Endometrial microvascular endothelial cells (primary cell): Measurements from ENCODE around the gene SGCE. TPM values are rescaled to one million over a fixed set of nuclear protein-coding genes. Genes with fewer than 3 reads are reported as not detected.

Experiments
- in situ Hi-C: cut with HindIII; loops from 2 replicates; pipeline ENCODE4 v1.10.0; 2017; ENCODE audit warnings: low sequenced_read_pairs, low pct_unique_long_range_greater_than_20kb; ENCODE audit errors: inconsistent ontology term
- total RNA-seq: library from RNA; depleted of rRNA; stranded (reverse); fragments of >200 nt; gene quantifications from one replicate; pipeline ENCODE4 v1.2.3, GENCODE V29; 2015; ENCODE audit errors: inconsistent ontology term

The SGCE gene
- total RNA-seq, 1 donor from 2014 or later, result 24.6 TPM

DNA sequence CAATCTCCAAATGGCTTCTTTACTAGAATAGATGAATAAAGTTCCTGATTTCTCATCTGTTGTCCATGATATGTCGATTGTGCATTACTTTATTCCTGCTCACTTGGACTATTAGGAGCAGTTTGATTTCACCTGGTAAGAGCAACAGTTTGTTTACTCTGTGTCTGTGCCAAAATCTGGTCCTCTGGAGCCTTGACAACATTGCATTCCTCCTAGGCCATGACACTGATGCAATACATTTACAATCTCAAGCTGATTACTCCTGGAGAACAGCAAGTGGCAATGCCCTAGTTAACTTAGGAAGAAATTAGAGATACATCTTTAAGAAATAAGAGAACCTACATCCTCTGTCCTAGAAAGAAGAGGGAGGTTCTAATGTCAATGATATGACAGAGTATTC, 71.8 kb downstream of the SGCE start:
- in situ Hi-C loops, result no loop called here

DNA sequence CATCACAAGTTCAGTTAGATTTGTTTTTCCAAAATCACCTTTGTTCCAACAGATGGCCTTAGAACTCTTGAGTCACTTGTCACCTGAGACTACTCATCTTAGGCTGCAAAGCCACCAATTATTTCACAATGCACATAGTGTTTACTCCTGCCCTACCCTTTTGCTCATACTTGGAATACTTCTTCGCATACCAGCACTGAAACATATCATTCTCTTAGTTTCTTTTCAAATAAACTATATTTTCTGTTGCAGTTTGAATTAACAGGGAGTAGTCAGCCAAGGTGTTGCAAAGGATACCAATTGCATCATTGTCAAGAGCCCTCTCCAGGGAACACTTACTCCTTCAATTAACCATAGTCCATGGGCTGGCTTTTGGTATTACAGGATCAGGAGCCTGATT, 75.3 kb downstream of the SGCE start:
- in situ Hi-C loops, result no loop called here

DNA sequence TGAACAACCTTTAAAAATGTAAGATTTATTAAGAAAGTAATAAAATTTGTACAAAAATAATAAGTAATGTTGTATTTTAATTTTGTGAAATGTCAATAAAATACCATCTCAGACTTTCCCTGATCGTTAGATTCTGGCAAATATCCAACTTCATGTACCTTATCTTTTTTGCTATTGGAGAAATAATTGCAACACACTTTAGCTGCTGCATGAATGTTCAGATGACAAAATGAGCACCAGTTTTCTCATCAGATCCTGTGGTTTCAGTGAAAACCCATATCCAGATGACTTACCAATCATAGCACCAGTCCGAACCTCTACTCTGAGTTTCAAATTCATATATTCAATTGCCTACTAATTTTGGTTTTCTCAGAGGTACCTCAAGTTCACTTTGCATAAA, 76.5 kb downstream of the SGCE start:
- in situ Hi-C loops, result no loop called here

DNA sequence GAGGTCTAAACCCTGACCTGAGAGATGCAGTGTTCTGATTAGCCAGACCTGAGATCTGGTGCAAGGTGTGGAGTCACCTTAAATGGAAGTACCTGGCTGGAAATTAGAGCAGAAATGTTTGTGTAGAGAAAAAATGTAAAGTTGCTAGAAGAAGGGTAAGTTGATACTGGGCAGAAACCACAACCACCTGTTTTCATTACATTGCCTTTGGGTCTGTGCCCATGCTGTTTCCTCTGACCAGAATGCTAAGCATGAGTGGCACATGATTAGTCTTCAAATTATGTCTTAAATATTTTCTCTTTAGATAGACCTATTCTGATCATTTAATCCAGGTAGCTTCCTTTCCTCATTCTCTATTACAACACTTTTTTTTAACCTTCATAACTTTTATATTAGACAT, 77.3 kb downstream of the SGCE start:
- in situ Hi-C loops, result no loop called here

DNA sequence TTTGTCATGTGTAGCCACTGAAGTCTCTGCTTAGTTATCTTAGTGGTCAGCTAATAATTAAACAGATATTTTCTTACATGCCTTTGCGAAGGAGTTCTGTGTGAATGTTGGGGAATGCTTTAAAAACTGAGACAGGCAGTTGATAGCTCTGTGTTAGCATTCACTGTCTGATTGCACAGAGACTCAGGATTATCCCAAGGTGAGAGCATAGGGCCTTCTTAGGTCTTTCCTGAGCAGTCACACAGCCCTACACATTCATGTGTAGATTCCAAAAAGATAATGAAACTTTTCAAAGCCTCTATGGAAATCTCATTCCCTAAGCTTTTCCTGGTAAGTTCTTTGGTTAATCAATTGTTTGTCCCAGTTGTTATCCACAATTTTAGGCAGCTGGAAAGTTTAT, 78.6 kb downstream of the SGCE start:
- in situ Hi-C loops, result no loop called here

DNA sequence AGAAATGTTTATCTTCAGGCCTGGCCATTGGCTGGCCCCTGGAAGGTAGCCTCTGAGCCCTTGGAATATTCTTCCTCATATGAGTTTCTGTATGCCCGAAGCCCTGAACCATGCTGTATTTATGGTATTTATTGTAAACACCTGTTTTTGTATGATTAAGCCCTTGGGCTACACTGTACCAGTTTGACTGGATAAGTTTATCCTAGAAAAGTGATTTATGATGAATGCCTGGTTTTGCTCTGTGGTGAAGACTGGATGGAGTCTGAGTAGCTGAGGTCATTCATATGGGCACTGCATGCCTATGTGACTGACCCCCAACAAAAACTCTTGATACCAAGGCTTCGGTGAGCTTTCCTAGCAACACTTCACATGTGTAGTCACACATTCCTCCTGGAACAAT, 79.6 kb downstream of the SGCE start:
- in situ Hi-C loops, result no loop called here

DNA sequence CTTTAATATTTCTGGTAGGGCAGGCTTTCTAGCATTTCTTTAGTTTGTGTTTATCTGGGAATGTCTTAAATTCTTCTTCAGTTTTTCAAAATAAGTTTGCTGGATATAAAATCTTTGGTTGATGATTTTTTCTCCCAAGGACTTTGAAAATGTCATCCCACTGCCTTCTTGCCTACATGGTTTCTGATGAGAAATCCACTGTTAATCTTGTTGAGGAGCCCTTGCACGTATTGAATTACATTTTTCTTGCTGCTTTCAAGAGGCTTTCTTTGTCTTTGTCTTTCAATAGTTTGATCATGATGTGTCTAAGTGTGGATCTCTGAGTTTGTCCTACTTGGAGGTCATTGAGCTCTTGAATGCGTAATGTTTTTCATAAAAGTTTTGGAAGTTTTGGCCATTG, 80.3 kb downstream of the SGCE start:
- in situ Hi-C loops, result no loop called here

DNA sequence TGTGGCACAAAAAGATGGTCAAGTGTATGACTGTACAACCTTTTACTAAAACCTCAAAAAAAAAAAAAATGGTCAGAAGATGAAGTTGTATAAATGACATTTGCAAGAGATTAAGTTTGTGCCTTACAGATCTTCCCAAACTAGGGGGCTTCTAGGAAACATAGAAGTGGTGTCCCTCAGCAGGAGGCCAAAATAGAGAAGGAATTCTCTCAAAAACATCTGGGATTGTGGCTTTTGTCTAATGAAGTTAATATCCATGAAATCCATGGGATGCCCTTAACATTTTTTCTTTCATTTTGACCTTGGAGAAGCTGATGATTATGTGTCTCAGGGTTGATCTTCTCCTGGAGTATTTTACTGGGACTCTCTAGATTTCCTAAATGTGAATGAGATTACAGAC, 84.1 kb downstream of the SGCE start:
- in situ Hi-C loops, result no loop called here

DNA sequence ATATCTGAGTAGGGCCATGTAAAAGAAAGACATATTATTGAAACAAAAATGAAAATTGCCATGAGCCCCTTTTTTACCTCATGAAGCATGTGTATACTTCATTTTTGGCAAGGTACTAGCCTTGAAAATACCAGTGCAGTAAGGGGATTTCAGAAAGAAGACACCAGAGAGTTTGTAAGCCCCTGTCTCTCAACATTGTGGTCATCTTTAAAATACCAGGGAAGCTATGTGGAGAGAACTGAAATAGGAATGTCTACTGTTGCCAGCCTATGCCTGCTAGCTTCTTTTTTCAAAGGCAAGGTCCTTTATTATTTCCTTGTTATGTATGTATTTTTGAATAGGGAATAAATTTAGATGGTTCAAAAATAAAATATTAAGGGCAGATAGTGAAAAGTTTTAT, 88.5 kb downstream of the SGCE start:
- in situ Hi-C loops, result no loop called here

DNA sequence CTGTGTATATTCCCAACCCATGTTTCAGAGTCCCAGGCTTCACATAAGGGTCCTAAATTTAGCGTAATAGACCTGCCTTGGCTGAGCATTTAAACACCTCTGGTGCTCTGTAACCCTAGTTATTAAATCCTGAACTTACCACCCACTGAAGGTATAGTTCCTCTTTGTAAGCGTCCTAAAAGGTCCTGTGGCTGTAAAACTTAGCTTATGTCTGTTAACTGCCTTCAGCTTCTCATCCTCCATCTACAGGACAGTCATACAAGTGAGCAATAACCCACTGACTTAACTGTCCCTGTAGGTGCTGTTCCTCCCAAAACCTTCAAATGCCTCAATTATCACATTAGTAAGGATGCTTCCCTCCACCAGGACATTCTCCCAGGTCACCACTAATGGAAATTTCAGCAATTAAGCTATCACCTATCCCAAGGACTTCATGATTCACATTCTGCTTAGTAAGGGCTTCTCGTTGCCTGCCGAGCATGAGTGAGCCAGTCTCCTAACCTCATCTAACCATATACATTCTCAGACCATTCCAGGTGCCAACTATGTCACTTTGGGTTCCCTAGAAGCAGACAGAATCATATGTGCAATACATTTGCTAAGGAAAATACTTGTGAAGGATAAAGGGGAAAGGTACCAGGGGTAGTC, 90.6 kb downstream of the SGCE start:
- in situ Hi-C loops, result no loop called here

DNA sequence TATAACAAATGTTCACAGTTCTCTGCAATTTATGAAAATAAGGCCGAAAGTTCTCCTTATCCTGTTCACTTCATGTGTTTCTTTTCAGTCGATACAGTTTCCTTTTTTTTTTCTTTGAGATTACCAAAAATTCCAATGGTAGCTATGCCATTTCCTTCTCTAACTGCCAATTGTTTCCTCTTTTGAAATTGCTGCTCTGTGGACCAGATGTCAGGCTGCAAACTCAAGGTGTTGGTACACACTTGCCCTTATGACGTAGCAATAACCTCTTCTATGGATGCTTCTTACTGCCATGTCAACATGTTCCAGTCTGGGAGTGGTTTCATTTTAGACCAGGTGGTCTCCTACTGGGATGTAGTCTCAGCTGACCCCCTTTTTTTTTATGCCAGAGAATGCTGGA, 93.4 kb downstream of the SGCE start:
- in situ Hi-C loops, result no loop called here

DNA sequence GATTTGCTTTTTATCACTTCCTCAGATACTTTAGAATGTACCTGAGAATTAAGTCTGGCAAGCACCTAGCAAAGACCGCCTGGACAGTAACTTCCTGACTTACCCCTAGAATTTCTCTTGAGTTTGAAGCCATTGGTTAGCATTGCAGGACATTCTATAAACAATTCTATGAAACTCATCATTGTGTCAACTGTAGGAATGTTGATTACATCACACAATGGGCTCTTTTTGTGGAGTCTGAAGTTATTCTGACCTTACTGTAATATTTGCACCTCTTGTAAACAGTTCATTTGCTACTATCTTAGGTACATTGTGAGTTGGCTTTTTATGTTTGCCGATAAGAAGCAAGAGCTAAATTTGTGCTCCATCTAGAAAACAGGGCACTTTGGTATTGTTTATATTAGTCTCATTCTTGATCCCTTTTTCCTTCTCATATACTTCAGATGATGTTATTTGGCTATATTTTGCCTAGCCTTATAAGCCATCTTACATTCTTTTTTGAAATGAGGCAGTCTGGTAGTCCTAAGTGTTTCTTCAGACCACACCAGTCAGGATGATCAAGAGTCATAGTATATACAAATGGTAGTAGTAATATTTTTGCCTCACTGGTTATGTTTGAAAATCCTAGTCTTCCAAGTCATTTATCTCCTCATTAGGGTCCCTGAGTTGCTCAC, 94.0 kb downstream of the SGCE start:
- in situ Hi-C loops, result no loop called here

DNA sequence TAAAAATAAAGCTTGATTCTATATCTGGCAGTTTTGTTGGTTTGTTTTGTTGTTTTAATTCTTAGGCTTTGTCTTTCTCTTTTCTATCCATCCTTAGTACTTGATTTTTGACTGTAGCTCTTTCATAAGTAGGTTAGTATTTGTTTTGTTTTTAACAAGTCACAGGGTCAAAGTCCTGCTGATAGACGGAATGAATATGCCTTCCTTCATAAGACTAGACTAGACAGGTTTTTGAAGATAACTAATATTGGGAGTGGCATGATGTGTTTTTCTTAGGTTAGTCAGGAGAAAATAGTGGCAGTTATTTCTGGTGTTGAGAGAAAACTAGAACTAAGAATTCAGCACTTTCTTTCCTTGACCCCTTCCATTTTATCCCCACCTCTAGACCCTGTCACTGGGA, 96.0 kb downstream of the SGCE start:
- in situ Hi-C loops, result no loop called here

DNA sequence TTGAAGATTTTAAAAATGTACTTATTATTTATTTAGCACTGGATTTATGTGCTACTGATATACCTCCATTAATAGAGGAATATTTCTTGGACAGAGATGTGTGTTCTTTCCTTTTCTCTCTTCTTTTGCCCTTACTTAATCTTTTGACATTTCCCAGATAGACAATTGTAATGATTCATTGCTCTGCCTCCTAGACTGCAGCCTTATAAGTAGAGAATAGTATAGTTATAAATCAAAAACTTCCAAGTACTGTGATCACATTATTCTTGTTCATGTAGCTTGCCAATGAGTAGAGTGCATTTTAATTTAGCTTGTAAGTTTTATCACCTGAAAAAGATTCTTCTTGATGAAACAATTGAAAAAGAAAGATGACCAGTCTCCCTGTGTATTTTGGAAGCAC, 98.7 kb downstream of the SGCE start:
- in situ Hi-C loops, result no loop called here

DNA sequence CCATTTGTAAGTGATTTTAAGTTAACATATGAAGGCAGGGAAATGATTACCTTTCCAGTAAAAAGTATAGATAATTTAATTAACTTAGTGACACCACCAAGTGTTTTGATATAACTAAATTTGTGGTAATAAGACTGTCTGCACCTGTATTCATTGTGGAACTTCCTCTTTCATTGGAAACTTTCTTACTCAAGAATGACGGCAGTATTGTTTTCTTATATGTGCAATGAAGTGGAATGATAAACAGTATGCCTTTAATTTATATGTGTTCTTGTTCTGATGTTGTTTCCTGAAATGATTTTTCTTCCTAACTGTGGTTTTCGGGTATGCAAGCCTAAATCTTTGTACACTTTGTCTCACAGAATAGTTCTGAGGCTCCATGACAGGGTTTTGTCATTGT, 99.9 kb downstream of the SGCE start:
- in situ Hi-C loops, result no loop called here

DNA sequence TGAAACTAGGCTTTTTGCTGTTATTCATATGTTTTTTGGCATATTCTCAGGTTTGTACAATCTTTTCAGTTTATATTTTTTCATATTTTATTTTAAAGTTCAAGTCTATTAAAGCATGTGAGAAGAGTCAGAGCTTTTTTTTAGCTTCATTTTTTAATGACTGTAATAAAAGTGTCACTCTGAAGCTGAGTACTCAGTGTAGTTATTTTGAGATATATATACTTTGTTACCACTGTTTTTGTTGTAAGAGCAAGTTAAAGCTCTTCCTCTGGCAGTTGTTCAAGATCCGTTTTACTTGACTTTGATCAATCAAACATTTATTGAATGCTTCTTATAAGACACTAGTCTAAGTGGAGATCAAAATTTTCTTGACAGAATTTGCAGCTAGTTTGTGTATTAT, 108.8 kb downstream of the SGCE start:
- in situ Hi-C loops, result no loop called here

DNA sequence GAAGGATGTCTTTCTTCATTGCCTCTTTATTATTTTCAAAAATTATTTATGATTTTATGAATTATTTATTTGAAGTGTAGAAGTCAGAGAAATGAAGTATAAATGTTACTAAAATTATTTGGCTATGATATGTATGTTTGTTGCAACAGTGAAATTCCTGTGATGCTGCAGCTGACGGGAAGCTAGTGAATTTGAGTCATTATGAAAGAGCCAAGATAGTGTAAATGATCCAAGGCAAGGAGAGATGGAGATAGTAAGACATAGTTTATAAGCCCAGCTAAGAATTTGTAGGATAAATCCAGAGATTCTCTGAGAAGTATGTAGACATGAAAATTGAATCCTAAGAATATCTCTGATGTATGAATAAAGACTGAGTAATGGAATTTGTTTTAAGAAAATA, 115.5 kb downstream of the SGCE start:
- in situ Hi-C loops, result no loop called here
